HepG2 (cell line): ENCODE data around the gene MEX3A. TPM values are rescaled to one million over a fixed set of nuclear protein-coding genes. Genes with fewer than 3 reads are reported as not detected.

Source experiments
- FOSL2 ChIP-seq: sonication (generic); formaldehyde crosslinking; IDR thresholded peaks from 2 replicates; pipeline ENCODE4 v1.4.0; 2020; ENCODE audit warnings: missing genetic modification reagents
- HDAC1 ChIP-seq: sonication (generic); formaldehyde crosslinking; IDR thresholded peaks from 2 replicates; pipeline ENCODE4 v1.5.1; 2020; ENCODE audit warnings: mild to moderate bottlenecking, missing genetic modification reagents
- HMG20A ChIP-seq: IDR thresholded peaks from 2 replicates; pipeline ENCODE4 v1.6.1; 2016; ENCODE audit warnings: borderline replicate concordance
- IRF2 ChIP-seq: IDR thresholded peaks from 2 replicates; pipeline ENCODE4 v1.6.1; 2018; ENCODE audit warnings: missing genetic modification reagents, missing compliant biosample characterization
- KLF12 ChIP-seq: sonication (generic); formaldehyde crosslinking; IDR thresholded peaks from 2 replicates; pipeline ENCODE4 v1.4.0; 2020; ENCODE audit warnings: missing genetic modification reagents, borderline replicate concordance
- MXD3 ChIP-seq: IDR thresholded peaks from 2 replicates; pipeline ENCODE4 v1.6.1; 2016; ENCODE audit warnings: mild to moderate bottlenecking, missing biosample characterization, missing genetic modification reagents
- NCOA1 ChIP-seq: sonication (generic); formaldehyde crosslinking; IDR thresholded peaks from 2 replicates; pipeline ENCODE4 v1.9.0; 2021; ENCODE audit warnings: missing genetic modification reagents
- NFYB ChIP-seq: sonication (generic); formaldehyde crosslinking; IDR thresholded peaks from 2 replicates; pipeline ENCODE4 v1.4.0; 2020; ENCODE audit warnings: missing genetic modification reagents
- PCBP1 ChIP-seq: fragments of 200-400 bp; formaldehyde crosslinking; IDR thresholded peaks from 2 replicates; pipeline ENCODE4 v1.6.1; 2017; ENCODE audit warnings: mild to moderate bottlenecking, low read depth, low read length, borderline replicate concordance
- PPARG ChIP-seq: conservative IDR thresholded peaks from 2 replicates; pipeline ENCODE4 v1.6.1; 2016; ENCODE audit warnings: missing biosample characterization, missing genetic modification reagents
- SIX1 ChIP-seq: sonication (generic); formaldehyde crosslinking; IDR thresholded peaks from 2 replicates; pipeline ENCODE4 v1.4.0; 2020; ENCODE audit warnings: missing genetic modification reagents, borderline replicate concordance
- SRF ChIP-seq: IDR thresholded peaks from 2 replicates; pipeline ENCODE4 v1.6.1; 2011; ENCODE audit warnings: mild to moderate bottlenecking, low read depth, low read length, moderate library complexity
- TARDBP ChIP-seq: sonication (generic); formaldehyde crosslinking; IDR thresholded peaks from 2 replicates; pipeline ENCODE4 v1.8.0; 2022; ENCODE audit warnings: mild to moderate bottlenecking, missing genetic modification reagents
- ZFP62 ChIP-seq: sonication (generic); formaldehyde crosslinking; IDR thresholded peaks from 2 replicates; pipeline ENCODE4 v1.4.0; 2020; ENCODE audit warnings: missing genetic modification reagents
- ZNF224 ChIP-seq: sonication (generic); formaldehyde crosslinking; IDR thresholded peaks from 2 replicates; pipeline ENCODE4 v1.5.0; 2020; ENCODE audit warnings: mild to moderate bottlenecking, missing genetic modification reagents
- ZNF292 ChIP-seq: sonication (generic); formaldehyde crosslinking; IDR thresholded peaks from 2 replicates; pipeline ENCODE4 v1.8.1; 2022; ENCODE audit warnings: mild to moderate bottlenecking, low read depth, missing genetic modification reagents, borderline replicate concordance
- ZNF44 ChIP-seq: sonication (generic); formaldehyde crosslinking; IDR thresholded peaks from 2 replicates; pipeline ENCODE4 v1.5.1; 2020; ENCODE audit warnings: mild to moderate bottlenecking, missing genetic modification reagents
- ZNF512 ChIP-seq: sonication (generic); formaldehyde crosslinking; IDR thresholded peaks from 2 replicates; pipeline ENCODE4 v1.4.0; 2020; ENCODE audit warnings: mild to moderate bottlenecking, missing genetic modification reagents
- ZNF841 ChIP-seq: sonication (generic); formaldehyde crosslinking; IDR thresholded peaks from 2 replicates; pipeline ENCODE4 v1.8.1; 2023; ENCODE audit warnings: missing genetic modification reagents, borderline replicate concordance
- polyA plus RNA-seq, 8 experiments: library from polyadenylated mRNA; depleted of rRNA in 3 of 8; stranded (reverse) in 7 of 8; unstranded in 1 of 8; fragments of >200 nt; fragmentation: Illumina TruSeq in 4 of 8; extraction: Trizol in 4 of 8; gene quantifications; 2 replicates each; pipeline versions ENCODE4 v1.2.1 to v1.2.3, GENCODE V29; 2011 to 2016; ENCODE audit warnings: low read depth in 4 of 8, missing spikeins in 1 of 8, mixed read lengths in 1 of 8; ENCODE audit not compliant: insufficient read depth in 1 of 8
- total RNA-seq, 5 experiments: library from RNA; depleted of rRNA; stranded (reverse); fragments of >200 nt; fragmentation: Illumina TruSeq; extraction: Trizol; gene quantifications; 2 replicates each; pipeline ENCODE4 v1.2.3, GENCODE V29; 2016; ENCODE audit warnings: low read depth in 1 of 5
- TF ChIP-seq, protein P1 (sequence below), 2 experiments: sonication (generic) in 1 of 2; formaldehyde crosslinking in 1 of 2; IDR thresholded peaks; 2 replicates each; pipeline versions ENCODE4 v1.5.1 to v1.6.1; 2011 to 2020; ENCODE audit warnings: borderline replicate concordance in 1 of 2, low read depth in 1 of 2, low read length in 1 of 2, mild to moderate bottlenecking in 1 of 2, missing genetic modification reagents in 1 of 2, moderate library complexity in 1 of 2
- TF ChIP-seq, protein P2 (sequence below): sonication (generic); formaldehyde crosslinking; IDR thresholded peaks from 2 replicates; pipeline ENCODE4 v1.8.0; 2022; ENCODE audit warnings: missing genetic modification reagents, mild to moderate bottlenecking, inconsistent platforms, borderline replicate concordance
- TF ChIP-seq, protein P3 (sequence below): sonication (generic); formaldehyde crosslinking; IDR thresholded peaks from 2 replicates; pipeline ENCODE4 v1.4.0; 2020; ENCODE audit warnings: missing genetic modification reagents

MEX3A gene
- total and polyA plus RNA-seq, 2 of the 13 experiments (the other 11 are each of a cell fraction or from before 2014, with no cell fraction given) = 7.6 to 9.1 TPM

DNA sequence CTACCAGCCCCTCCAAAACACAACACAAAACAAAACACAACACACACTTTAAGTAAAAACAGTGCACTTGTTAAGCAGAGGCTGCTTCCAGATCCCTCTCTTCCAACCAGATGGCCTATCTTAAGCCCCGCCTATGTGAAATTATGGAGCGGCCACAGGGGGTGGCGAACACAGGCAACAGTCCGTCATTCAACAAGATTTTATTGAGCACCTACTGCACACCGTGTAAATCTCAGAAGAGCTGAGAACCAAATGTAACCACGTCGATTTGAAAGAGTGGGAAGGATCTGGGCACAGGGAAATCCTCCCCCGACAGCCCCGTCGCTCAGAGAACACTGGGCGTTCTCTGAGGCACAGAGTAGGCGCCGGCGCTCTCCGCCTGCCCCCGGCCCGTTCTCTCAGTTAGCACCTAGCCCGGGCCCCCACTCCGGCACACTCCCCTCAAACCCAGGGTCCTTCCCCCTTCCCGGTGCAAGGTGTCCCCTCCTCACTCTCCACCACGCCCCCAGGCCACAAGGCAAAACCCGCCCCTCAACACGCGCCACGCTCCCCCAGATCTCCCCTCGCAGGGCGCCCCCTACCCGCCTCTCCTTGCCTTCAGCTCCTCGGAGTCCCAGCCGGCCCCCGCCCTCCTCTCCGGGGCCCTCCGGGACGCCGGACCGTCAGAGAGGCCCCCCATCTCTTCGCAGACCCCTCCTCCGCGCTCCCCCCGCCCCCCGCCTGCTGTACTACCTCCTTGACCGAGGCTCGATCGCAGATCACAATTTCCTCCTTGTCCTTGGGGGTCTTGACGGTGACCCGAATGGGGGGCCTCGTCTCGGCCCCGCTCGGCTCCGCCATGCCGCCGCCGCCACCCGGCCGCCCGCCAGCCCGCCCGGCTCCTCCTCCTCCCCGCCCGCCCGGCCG is 29.1 kb downstream of the MEX3A start (continued):
- 0 out of 2 replicates have a peak, but pooled peaks have one; percentile 36 for TF ChIP-seq MXD3 (CRISPR knock-in tag)
- no peak for TF ChIP-seq HMG20A (CRISPR knock-in tag)
- no peak for TF ChIP-seq ZNF292 (CRISPR knock-in tag)
- TF ChIP-seq ZNF841 (CRISPR knock-in tag) = no peak
- TF ChIP-seq, protein P1, sequence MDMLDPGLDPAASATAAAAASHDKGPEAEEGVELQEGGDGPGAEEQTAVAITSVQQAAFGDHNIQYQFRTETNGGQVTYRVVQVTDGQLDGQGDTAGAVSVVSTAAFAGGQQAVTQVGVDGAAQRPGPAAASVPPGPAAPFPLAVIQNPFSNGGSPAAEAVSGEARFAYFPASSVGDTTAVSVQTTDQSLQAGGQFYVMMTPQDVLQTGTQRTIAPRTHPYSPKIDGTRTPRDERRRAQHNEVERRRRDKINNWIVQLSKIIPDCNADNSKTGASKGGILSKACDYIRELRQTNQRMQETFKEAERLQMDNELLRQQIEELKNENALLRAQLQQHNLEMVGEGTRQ (IDR thresholded peaks at IDR 0.05; ENCODE audit: low read depth, low read length) = no peak
- TF ChIP-seq, protein P1 (CRISPR knock-in tag; IDR thresholded peaks at IDR 0.05; ENCODE audit: borderline replicate concordance) = no peak
- TF ChIP-seq SRF = no peak
- TF ChIP-seq ZNF224 (CRISPR knock-in tag) = no peak
- no peak for TF ChIP-seq ZNF512 (CRISPR knock-in tag)
- no peak for TF ChIP-seq NCOA1 (CRISPR knock-in tag)
- TF ChIP-seq PPARG (CRISPR knock-in tag) = no peak
- no peak for TF ChIP-seq NFYB (CRISPR knock-in tag)
- 0 out of 2 replicates have a peak, but pooled peaks have one; percentile 17 for TF ChIP-seq PCBP1
- TF ChIP-seq ZNF44 (CRISPR knock-in tag) = no peak
- TF ChIP-seq ZFP62 (CRISPR knock-in tag) = no peak
- TF ChIP-seq, protein P2, sequence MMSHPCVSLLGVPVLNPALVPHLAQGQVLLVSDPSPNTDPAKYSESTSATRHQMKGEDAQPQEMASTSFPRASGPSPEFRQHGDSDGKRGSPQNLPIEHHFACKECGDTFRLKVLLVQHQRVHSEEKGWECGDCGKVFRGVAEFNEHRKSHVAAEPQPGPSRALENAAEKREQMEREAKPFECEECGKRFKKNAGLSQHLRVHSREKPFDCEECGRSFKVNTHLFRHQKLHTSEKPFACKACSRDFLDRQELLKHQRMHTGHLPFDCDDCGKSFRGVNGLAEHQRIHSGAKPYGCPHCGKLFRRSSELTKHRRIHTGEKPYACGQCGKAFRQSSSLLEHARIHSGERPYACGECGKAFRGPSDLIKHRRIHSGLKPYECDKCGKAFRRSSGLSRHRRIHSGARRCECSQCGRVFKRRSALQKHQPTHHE (CRISPR knock-in tag) = no peak
- no peak for TF ChIP-seq SIX1 (CRISPR knock-in tag)
- no peak for TF ChIP-seq IRF2
- TF ChIP-seq FOSL2 = no peak
- TF ChIP-seq HDAC1 (CRISPR knock-in tag) = no peak
- TF ChIP-seq TARDBP (CRISPR knock-in tag) = no peak
- peak; percentile 50; the same call in 1 of the 2 replicates for TF ChIP-seq KLF12 (CRISPR knock-in tag)
- TF ChIP-seq, protein P3, sequence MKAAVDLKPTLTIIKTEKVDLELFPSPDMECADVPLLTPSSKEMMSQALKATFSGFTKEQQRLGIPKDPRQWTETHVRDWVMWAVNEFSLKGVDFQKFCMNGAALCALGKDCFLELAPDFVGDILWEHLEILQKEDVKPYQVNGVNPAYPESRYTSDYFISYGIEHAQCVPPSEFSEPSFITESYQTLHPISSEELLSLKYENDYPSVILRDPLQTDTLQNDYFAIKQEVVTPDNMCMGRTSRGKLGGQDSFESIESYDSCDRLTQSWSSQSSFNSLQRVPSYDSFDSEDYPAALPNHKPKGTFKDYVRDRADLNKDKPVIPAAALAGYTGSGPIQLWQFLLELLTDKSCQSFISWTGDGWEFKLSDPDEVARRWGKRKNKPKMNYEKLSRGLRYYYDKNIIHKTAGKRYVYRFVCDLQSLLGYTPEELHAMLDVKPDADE (CRISPR knock-in tag) = no peak
